Progenitor cell of endocrine pancreas (in vitro differentiated cells): ENCODE measurements around the gene MYO5A. TPM values are rescaled to one million over a fixed set of nuclear protein-coding genes. Genes with fewer than 3 reads are reported as not detected.
"Not testable (repeated sequence)": the region's sequence is repeated elsewhere in the genome, so short reads cannot be mapped to it uniquely, and the experiment has no call there.

ENCODE experiments used
- DNase-seq: peaks from one replicate; pipeline ENCODE4 v3.0.0; 2021; ENCODE audit warnings: low spot score; ENCODE audit not compliant: unreplicated experiment
- H3K27ac Mint-ChIP-seq: 2 replicates; pipeline ENCODE4 v1.8.0; 2021; ENCODE audit warnings: mild to moderate bottlenecking, moderate library complexity, mixed read lengths
- H3K27me3 Mint-ChIP-seq: 2 replicates; pipeline ENCODE4 v1.8.0; 2021; ENCODE audit warnings: mixed read lengths
- H3K36me3 Mint-ChIP-seq: 2 replicates; pipeline ENCODE4 v1.8.0; 2022; ENCODE audit warnings: mixed read lengths; ENCODE audit not compliant: insufficient read depth
- H3K4me1 Mint-ChIP-seq: 2 replicates; pipeline ENCODE4 v1.8.0; 2021; ENCODE audit warnings: low read depth, mixed read lengths
- H3K4me3 Mint-ChIP-seq: 2 replicates; pipeline ENCODE4 v1.8.0; 2021; ENCODE audit warnings: low read depth, mild to moderate bottlenecking, moderate library complexity, mixed read lengths
- H3K9me3 Mint-ChIP-seq: 2 replicates; pipeline ENCODE4 v1.8.0; 2021; ENCODE audit warnings: low read depth, mixed read lengths
- CTCF ChIP-seq: fragments of 200-600 bp; sonication (generic); IDR thresholded peaks from one replicate; pipeline ENCODE4 v1.5.0; 2021; ENCODE audit warnings: antibody characterized with exemption, mild to moderate bottlenecking; ENCODE audit not compliant: unreplicated experiment
- total RNA-seq: library from RNA; stranded (reverse); gene quantifications from 2 replicates; pipeline ENCODE4 v1.2.1, GENCODE V29; 2021

The MYO5A gene
- total RNA-seq, 1 donor from 2014 or later, result 31.0 TPM

DNA sequence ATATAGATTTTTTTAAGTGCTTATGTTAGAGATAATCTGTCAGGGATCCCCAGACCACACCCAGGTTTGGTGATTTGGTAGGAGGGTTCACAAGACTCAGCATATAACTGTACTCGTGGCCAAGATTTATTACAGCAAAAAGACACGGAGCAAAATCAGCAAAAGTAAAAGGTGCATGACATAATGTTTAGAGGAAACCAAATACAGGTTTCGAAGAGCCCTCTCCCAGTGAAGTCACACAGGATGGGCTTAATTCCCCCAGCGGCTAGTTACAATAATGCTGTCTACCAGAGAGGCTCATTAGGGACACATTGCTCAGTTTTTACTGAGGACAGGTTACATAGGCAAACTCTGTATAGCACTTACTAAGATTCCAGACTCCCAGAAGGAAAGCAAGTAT lies 36.5 kb downstream of the MYO5A start:
- H3K36me3 Mint-ChIP-seq, result no peaks in the 10 kb centered on the region
- H3K4me1 Mint-ChIP-seq, result peaks cover 3% of the 10 kb centered on the region
- no peak overlapping the region for H3K27ac Mint-ChIP-seq
- no peaks in the 10 kb centered on the region for H3K27me3 Mint-ChIP-seq
- no peaks in the 10 kb centered on the region for H3K9me3 Mint-ChIP-seq
- H3K4me3 Mint-ChIP-seq, result no peak overlapping the region
- no peak for DNase-seq
- no peak for TF ChIP-seq CTCF

DNA sequence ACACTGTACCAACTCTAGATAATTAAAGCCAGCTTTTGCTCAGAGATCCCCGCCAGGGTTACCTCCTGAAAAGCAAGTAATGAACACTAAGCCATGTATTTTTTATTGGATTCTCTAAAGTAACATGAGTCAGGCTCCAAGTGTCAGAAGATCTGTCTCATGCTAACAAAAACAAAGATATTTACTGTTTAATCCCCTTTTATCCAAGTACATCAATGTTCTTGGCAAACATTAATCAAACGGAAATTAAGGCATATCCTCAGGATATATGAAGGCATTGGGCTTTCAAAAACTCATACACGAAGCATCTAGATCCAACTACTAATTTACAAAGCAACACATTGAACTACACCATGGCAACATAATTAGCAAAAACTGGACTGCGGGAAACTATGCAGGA lies 37.2 kb downstream of the MYO5A start:
- Mint-ChIP-seq H3K9me3 (no peaks in the 10 kb centered on the region), H3K4me1 (peaks cover 3% of the 10 kb centered on the region), H3K4me3 (no peak overlapping the region), H3K27ac (no peak overlapping the region), H3K27me3 (no peaks in the 10 kb centered on the region), H3K36me3 (no peaks in the 10 kb centered on the region)
- DNase-seq, result no peak
- TF ChIP-seq CTCF, result no peak

- H3K4me3 Mint-ChIP-seq, H3K9me3 Mint-ChIP-seq, DNase-seq, H3K27me3 Mint-ChIP-seq, H3K27ac Mint-ChIP-seq, H3K36me3 Mint-ChIP-seq: not testable (repeated sequence)
- peaks cover 10% of the 10 kb centered on the region for H3K4me1 Mint-ChIP-seq
Measured at GRCh38 chr15:52489430-52489829, 39.2 kb downstream of the MYO5A start.

GRCh38 chr15:52488830-52489229 lies 39.9 kb downstream of the MYO5A start:
- Mint-ChIP-seq H3K9me3 (no peaks in the 10 kb centered on the region), H3K27me3 (no peaks in the 10 kb centered on the region), H3K4me1 (peaks cover 10% of the 10 kb centered on the region), H3K36me3 (no peaks in the 10 kb centered on the region), H3K27ac (no peak overlapping the region), H3K4me3 (no peak overlapping the region)
- no peak for TF ChIP-seq CTCF
- no peak for DNase-seq

DNA sequence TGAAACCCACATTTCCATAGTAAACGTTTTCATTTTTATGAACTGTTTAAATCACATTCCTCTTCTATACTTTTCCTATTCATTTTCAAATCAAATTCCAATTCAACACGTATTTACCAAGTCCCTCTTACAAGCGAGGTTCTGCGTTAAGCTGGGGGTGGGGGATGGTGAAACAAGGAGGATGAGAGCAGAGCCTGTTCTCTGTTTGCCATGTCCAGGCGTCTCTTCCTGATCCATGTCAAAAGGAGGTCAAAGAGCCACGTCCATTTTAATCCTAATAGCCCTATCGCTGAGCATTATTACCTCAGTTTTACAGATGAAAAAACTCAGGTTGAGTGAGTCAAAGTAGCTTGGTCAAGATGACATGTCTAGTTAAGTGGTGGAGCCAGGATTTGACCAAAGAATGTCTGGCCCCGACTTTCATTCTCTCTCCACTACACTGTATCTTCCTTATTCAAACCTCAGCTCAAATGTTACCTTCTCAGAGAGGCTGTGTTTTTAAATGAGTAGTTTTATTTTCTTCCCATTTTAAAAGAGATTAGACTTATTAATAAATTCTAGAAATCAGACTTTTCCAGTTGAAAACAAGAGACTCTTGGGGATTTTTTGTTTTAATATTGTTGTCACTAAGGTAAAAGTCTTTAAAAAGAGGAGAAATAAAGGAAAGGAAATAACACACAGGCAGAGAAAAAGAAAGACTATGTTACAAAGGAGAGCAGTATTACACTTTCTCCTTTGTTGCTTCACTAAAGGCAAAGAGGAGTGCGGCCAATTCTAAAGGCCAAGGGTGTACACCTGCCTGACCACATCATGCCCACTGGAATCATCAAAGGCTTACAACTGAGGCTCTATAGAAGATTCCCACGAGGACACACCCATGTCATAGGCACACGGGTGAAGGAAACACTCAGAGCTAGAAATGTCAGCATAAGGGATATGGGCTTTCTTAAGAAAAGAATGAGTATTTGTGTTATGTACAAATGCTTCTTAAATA lies 42.4 kb downstream of the MYO5A start:
- DNase-seq, result no peak
- Mint-ChIP-seq H3K9me3 (no peaks in the 10 kb centered on the region), H3K4me1 (peaks cover 10% of the 10 kb centered on the region), H3K36me3 (no peaks in the 10 kb centered on the region), H3K27ac (peak overlapping the region; percentile 70), H3K27me3 (no peaks in the 10 kb centered on the region), H3K4me3 (no peak overlapping the region)
- TF ChIP-seq CTCF, result no peak

DNA sequence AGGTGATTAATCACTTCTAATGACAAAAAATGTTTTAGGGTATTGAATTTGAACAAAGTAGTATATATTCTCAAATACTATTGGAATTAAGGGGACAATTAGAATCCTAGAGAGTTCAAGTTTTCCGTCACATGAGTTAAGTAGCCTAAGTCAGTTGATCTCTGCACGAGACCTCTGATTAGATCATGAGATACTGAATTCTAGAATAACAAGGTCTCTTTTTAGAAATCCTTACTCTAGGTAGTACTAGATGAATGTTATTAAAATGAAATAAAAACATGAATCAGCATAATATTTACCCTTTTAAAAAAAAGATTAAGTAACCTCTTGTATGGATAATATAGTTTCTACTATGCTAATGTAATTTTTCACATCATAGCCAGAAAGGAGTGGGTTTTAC lies 43.4 kb downstream of the MYO5A start:
- TF ChIP-seq CTCF, result no peak
- H3K36me3 Mint-ChIP-seq, result no peaks in the 10 kb centered on the region
- H3K27ac Mint-ChIP-seq, result no peak overlapping the region
- H3K9me3 Mint-ChIP-seq, result no peaks in the 10 kb centered on the region
- H3K4me3 Mint-ChIP-seq, result no peak overlapping the region
- no peaks in the 10 kb centered on the region for H3K27me3 Mint-ChIP-seq
- H3K4me1 Mint-ChIP-seq, result peaks cover 10% of the 10 kb centered on the region
- DNase-seq, result no peak
